ENCODE data around the gene VGLL1. TPM values are rescaled to one million over a fixed set of nuclear protein-coding genes. Genes with fewer than 3 reads are reported as not detected.

Gene VGLL1
- total RNA-seq, 4 donors from 2014 or later, result not detected

GRCh38 chrX:136577552-136577951 lies 45.5 kb downstream of the VGLL1 start:
- intact Hi-C loops (cut with DNase I; ENCODE audit: low total_unique reads), result loop anchor here (1.0 to 10.0 kb wide), 2 partner anchors 80 to 413 kb away; partner anchors contain the start of gene HTATSF1
- DNase-seq, result peak; percentile 3 to 17

DNA sequence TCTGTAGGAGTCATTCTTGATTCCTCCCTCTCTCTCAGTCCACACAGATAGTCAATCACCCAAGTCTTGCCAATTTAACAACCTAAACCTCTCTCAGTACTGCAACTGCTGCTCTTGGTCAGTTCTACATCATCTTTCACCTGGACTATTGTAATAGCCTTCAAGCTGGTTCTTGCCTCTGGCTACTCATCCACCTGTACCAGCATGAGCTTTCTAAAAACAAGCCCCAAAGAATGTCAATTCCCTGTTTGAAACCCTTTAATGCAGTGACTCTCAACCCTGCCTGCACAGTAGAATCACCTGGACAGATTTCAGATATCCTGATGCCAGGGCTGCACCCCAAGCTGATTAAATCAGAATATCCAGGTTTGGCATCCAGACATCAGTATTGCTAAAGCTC lies 48.3 kb downstream of the VGLL1 start:
- H3K27me3 ChIP-seq, result peaks cover 0 to 2% (median 0%) of the 10 kb centered on the region in 3 donors
- H3K4me1 ChIP-seq, result no peaks in the 10 kb centered on the region
- H3K27ac ChIP-seq, result no peak overlapping the region
- ATAC-seq, result no peak
- H3K4me3 ChIP-seq, result no peak overlapping the region
- H3K36me3 ChIP-seq, result no peaks in the 10 kb centered on the region
- in situ Hi-C loops (cut with MboI; ENCODE audit: low sequenced_read_pairs in 4 of 4), result no loop called here
- TF ChIP-seq POLR2A (IDR thresholded peaks at IDR 0.05) (no peak), CTCF (IDR thresholded peaks at IDR 0.05 in 4 of 5, conservative IDR thresholded peaks at IDR 0.05 in 1 of 5) (no peak)
- DNase-seq, result no peak
- intact Hi-C loops (cut with DNase I; ENCODE audit: low total_unique reads), result no loop called here
- no peaks in the 10 kb centered on the region for H3K9me3 ChIP-seq

More at GRCh38 chrX:136577552-136577951, 45.5 kb downstream of the VGLL1 start:
- Histone ChIP-seq H3K27me3 (no peaks in the 10 kb centered on the region), H3K27ac (no peak overlapping the region), H3K9me3 (no peaks in the 10 kb centered on the region), H3K4me1 (no peaks in the 10 kb centered on the region), H3K4me3 (no peak overlapping the region), H3K36me3 (no peaks in the 10 kb centered on the region)
- TF ChIP-seq CTCF (IDR thresholded peaks at IDR 0.05 in 4 of 5, conservative IDR thresholded peaks at IDR 0.05 in 1 of 5) (peak; percentile 15 to 63 (median 41)), POLR2A (IDR thresholded peaks at IDR 0.05) (no peak)
- ATAC-seq, result peak; percentile 70 to 72
- in situ Hi-C loops (cut with MboI; ENCODE audit: low sequenced_read_pairs in 4 of 4), result no loop called here

DNA sequence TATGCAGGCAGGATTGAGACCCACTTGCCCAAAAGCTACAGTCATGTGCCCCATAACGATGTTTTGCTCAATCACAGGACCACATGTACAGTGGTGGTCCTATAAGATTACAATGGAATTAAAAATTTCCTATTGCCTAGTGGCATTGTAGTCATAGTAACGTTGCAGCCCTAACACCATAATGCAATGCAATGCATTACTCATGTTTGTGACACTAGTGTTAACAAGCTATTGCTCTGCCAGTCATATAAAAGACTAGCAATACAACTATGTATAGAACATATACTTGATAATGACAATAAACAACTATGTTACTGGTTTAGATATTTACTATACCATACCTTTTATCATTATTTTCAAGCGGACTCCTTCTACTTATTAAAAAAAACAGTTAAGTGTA lies 50.6 kb downstream of the VGLL1 start:
- H3K4me3 ChIP-seq, result no peak overlapping the region
- no peak for TF ChIP-seq POLR2A (IDR thresholded peaks at IDR 0.05)
- TF ChIP-seq CTCF (IDR thresholded peaks at IDR 0.05 in 4 of 5, conservative IDR thresholded peaks at IDR 0.05 in 1 of 5), result no peak
- DNase-seq (no peak), ATAC-seq (no peak)
- intact Hi-C loops (cut with DNase I; ENCODE audit: low total_unique reads) (no loop called here), in situ Hi-C loops (cut with MboI; ENCODE audit: low sequenced_read_pairs in 4 of 4) (no loop called here)
- H3K36me3 ChIP-seq, result no peaks in the 10 kb centered on the region
- H3K27me3 ChIP-seq, result peaks cover 0 to 2% (median 0%) of the 10 kb centered on the region in 3 donors
- no peaks in the 10 kb centered on the region for H3K9me3 ChIP-seq
- H3K4me1 ChIP-seq, result no peaks in the 10 kb centered on the region
- H3K27ac ChIP-seq, result no peak overlapping the region

- TF ChIP-seq CTCF (IDR thresholded peaks at IDR 0.05 in 4 of 5, conservative IDR thresholded peaks at IDR 0.05 in 1 of 5) (no peak), POLR2A (IDR thresholded peaks at IDR 0.05) (no peak)
- H3K27ac ChIP-seq, result no peak overlapping the region
- no peak for ATAC-seq
- no peak overlapping the region for H3K4me3 ChIP-seq
- intact Hi-C loops (cut with DNase I; ENCODE audit: low total_unique reads) (no loop called here), in situ Hi-C loops (cut with MboI; ENCODE audit: low sequenced_read_pairs in 4 of 4) (no loop called here)
- no peaks in the 10 kb centered on the region for H3K9me3 ChIP-seq
- H3K4me1 ChIP-seq, result no peaks in the 10 kb centered on the region
- H3K36me3 ChIP-seq, result no peaks in the 10 kb centered on the region
- no peak for DNase-seq
- peaks cover 0 to 2% (median 0%) of the 10 kb centered on the region in 3 donors for H3K27me3 ChIP-seq
These were observed 52.5 kb downstream of the VGLL1 start for GRCh38 chrX:136584545-136584944.

DNA sequence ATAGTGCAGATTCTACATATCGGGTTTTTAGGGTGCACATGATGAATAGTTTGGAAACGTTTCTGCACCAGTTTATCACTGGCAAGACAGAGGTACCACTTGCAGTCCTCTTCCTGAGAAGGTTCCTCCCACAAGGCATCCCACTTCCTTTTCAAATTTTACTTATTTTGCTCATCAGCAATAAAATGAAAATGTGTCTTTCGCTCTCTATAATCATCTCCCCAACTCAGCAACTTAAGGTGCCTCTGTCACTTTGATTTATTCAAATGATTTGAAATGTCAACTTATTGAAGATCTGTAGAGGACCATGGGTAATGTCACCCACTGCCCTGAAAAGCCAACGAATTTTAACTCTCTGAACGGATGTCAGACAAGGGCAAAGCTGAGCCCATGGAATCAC lies 53.2 kb downstream of the VGLL1 start:
- no peak overlapping the region for H3K27ac ChIP-seq
- peaks cover 0 to 2% (median 0%) of the 10 kb centered on the region in 3 donors for H3K27me3 ChIP-seq
- DNase-seq (no peak), ATAC-seq (no peak)
- H3K36me3 ChIP-seq, result no peaks in the 10 kb centered on the region
- in situ Hi-C loops (cut with MboI; ENCODE audit: low sequenced_read_pairs in 4 of 4), result no loop called here
- H3K4me1 ChIP-seq, result no peaks in the 10 kb centered on the region
- H3K9me3 ChIP-seq, result no peaks in the 10 kb centered on the region
- intact Hi-C loops (cut with DNase I; ENCODE audit: low total_unique reads), result no loop called here
- no peak for TF ChIP-seq POLR2A (IDR thresholded peaks at IDR 0.05)
- no peak for TF ChIP-seq CTCF (IDR thresholded peaks at IDR 0.05 in 4 of 5, conservative IDR thresholded peaks at IDR 0.05 in 1 of 5)
- no peak overlapping the region for H3K4me3 ChIP-seq

Data from gastrocnemius medialis (tissue), 4 donors.